ENCODE data around the gene TMCO4. TPM values are rescaled to one million over a fixed set of nuclear protein-coding genes. Genes with fewer than 3 reads are reported as not detected.
A peak's percentile ranks its signal among the peaks of the same experiment; 100 is the strongest.

Gene TMCO4
- total and polyA plus RNA-seq, 2 donors (not counting 3 experiments of a cell fraction or from before 2014, with no cell fraction given): 7.6 to 10.3 TPM

- no peaks in the 10 kb centered on the region for H4K20me1 ChIP-seq (replicated peaks; ENCODE audit: control insufficient read depth, extremely low read depth, insufficient read depth, low read length)
- H3K4me2 ChIP-seq (ENCODE audit: insufficient read depth, low read length): no peak overlapping the region
- FAIRE-seq (no peak), DNase-seq (ENCODE audit: low read depth, low spot score) (no peak)
- ChIA-PET POLR2A (no interaction called here), CTCF (interaction anchor here (6.3 kb wide), 1 partner anchor 37 kb away, joined by 200 read pairs; no protein-coding TSS in a partner anchor)
- H3K9me1 ChIP-seq (replicated peaks; ENCODE audit: control insufficient read depth, extremely low read depth, insufficient read depth, low read length): no peaks in the 10 kb centered on the region
- H3K9ac ChIP-seq (replicated peaks; ENCODE audit: extremely low read depth, insufficient read depth, low read length): no peak overlapping the region
- dilution Hi-C loops (cut with MboI; ENCODE audit: extremely low pct_ligation_motif_present, low sequenced_read_pairs): no loop called here
- intact Hi-C loops (cut with micrococcal nuclease): no loop called here
- BruUV-seq (replicated peaks): no TSS peak
- H3K27me3 ChIP-seq (ENCODE audit: control insufficient read depth in 2 of 2, insufficient read depth in 2 of 2, low read length in 2 of 2): peaks cover 35 to 44% of the 10 kb centered on the region in 2 experiments
- H3K27ac ChIP-seq (ENCODE audit: insufficient read depth, low read depth, low read length): no peak overlapping the region
- TF ChIP-seq, protein P1, sequence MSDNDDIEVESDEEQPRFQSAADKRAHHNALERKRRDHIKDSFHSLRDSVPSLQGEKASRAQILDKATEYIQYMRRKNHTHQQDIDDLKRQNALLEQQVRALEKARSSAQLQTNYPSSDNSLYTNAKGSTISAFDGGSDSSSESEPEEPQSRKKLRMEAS (IDR thresholded peaks at IDR 0.05; ENCODE audit: insufficient read depth, insufficient read length): no peak
- TF ChIP-seq EZH2 (IDR thresholded peaks at IDR 0.05; ENCODE audit: borderline replicate concordance, low read depth, low read length, severe bottlenecking): peak; percentile 64
- no peak overlapping the region for H3K4me3 ChIP-seq (replicated peaks in 1 of 3; ENCODE audit: insufficient read depth in 1 of 3, low read depth in 1 of 3, low read length in 3 of 3)
- no peaks in the 10 kb centered on the region for H3K4me1 ChIP-seq (ENCODE audit: control insufficient read depth, extremely low read depth, insufficient read depth, low read length)
- H3K36me3 ChIP-seq (ENCODE audit: control insufficient read depth in 2 of 2, extremely low read depth in 1 of 2, insufficient read depth in 2 of 2, low read length in 2 of 2): no peaks in the 10 kb centered on the region
- H3K9me3 ChIP-seq (replicated peaks; ENCODE audit: control insufficient read depth, insufficient read depth, low read length): no peaks in the 10 kb centered on the region
- no peak overlapping the region for H2AFZ ChIP-seq (ENCODE audit: low read depth, low read length)
- H3K79me2 ChIP-seq (ENCODE audit: control insufficient read depth, insufficient read depth, low read length): no peaks in the 10 kb centered on the region
Observed at GRCh38 chr1:19665496-19666465, 133.9 kb downstream of the TMCO4 start.

GRCh38 chr1:19665186-19665495, 134.6 kb downstream of the TMCO4 start:
- POLR2A ChIA-PET: no interaction called here
- no peaks in the 10 kb centered on the region for H3K9me1 ChIP-seq (replicated peaks; ENCODE audit: control insufficient read depth, extremely low read depth, insufficient read depth, low read length)
- intact Hi-C loops (cut with micrococcal nuclease): no loop called here
- no peaks in the 10 kb centered on the region for H4K20me1 ChIP-seq (replicated peaks; ENCODE audit: control insufficient read depth, extremely low read depth, insufficient read depth, low read length)
- peaks cover 35 to 44% of the 10 kb centered on the region in 2 experiments for H3K27me3 ChIP-seq (ENCODE audit: control insufficient read depth in 2 of 2, insufficient read depth in 2 of 2, low read length in 2 of 2)
- no peaks in the 10 kb centered on the region for H3K36me3 ChIP-seq (ENCODE audit: control insufficient read depth in 2 of 2, extremely low read depth in 1 of 2, insufficient read depth in 2 of 2, low read length in 2 of 2)
- DNase-seq (ENCODE audit: low read depth, low spot score) (no peak), FAIRE-seq (no peak)
- BruUV-seq (replicated peaks): no TSS peak
- H3K9me3 ChIP-seq (replicated peaks; ENCODE audit: control insufficient read depth, insufficient read depth, low read length): no peaks in the 10 kb centered on the region
- H2AFZ ChIP-seq (ENCODE audit: low read depth, low read length): no peak overlapping the region
- TF ChIP-seq GATA2 (IDR thresholded peaks at IDR 0.05; ENCODE audit: insufficient read depth, insufficient read length, low read depth, low read length) (no peak), CTCF (IDR thresholded peaks at IDR 0.05; ENCODE audit: extremely low read depth in 1 of 2, insufficient read depth in 1 of 2, low read depth in 1 of 2, low read length in 2 of 2) (no peak), MYC (IDR thresholded peaks at IDR 0.05; ENCODE audit: low read depth, low read length) (no peak), POLR2AphosphoS5 (IDR thresholded peaks at IDR 0.05; ENCODE audit: insufficient read depth, low read depth, low read length) (no peak), EZH2 (IDR thresholded peaks at IDR 0.05; ENCODE audit: borderline replicate concordance, low read depth, low read length, severe bottlenecking) (no peak), FOS (IDR thresholded peaks at IDR 0.05; ENCODE audit: borderline replicate concordance, insufficient read depth, low read length) (no peak), JUN (IDR thresholded peaks at IDR 0.05; ENCODE audit: borderline replicate concordance, insufficient read depth, insufficient read length, low read depth) (no peak)
- TF ChIP-seq, protein P1 (IDR thresholded peaks at IDR 0.05; ENCODE audit: insufficient read depth, insufficient read length): no peak
- H3K4me3 ChIP-seq (replicated peaks in 1 of 3; ENCODE audit: insufficient read depth in 1 of 3, low read depth in 1 of 3, low read length in 3 of 3): no peak overlapping the region
- CTCF ChIA-PET: interaction anchor here (6.3 kb wide), 1 partner anchor 38 kb away, joined by 200 read pairs; no protein-coding TSS in a partner anchor
- no peak overlapping the region for H3K9ac ChIP-seq (replicated peaks; ENCODE audit: extremely low read depth, insufficient read depth, low read length)
- no peaks in the 10 kb centered on the region for H3K4me1 ChIP-seq (ENCODE audit: control insufficient read depth, extremely low read depth, insufficient read depth, low read length)
- H3K79me2 ChIP-seq (ENCODE audit: control insufficient read depth, insufficient read depth, low read length): no peaks in the 10 kb centered on the region
- no peak overlapping the region for H3K4me2 ChIP-seq (ENCODE audit: insufficient read depth, low read length)
- H3K27ac ChIP-seq (ENCODE audit: insufficient read depth, low read depth, low read length): no peak overlapping the region
- dilution Hi-C loops (cut with MboI; ENCODE audit: extremely low pct_ligation_motif_present, low sequenced_read_pairs): no loop called here
